Measurements from ENCODE around the gene CREB3.

The CREB3 gene

DNA sequence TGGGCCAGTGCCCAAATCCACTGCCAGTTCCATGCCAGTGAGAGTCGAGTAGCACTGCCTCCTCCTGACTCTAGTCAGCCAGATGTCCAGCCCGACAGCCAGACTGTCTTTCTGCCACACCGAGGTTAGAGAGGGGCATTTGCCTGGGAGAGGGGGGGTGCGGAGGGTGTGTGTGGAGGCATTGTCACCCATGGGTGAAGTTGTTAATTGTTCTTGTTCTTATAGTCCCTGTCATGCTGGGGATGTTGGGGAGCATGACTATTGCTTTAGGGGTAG, 17.7 kb downstream of the CREB3 start:
- DNase-seq: no peak

DNA sequence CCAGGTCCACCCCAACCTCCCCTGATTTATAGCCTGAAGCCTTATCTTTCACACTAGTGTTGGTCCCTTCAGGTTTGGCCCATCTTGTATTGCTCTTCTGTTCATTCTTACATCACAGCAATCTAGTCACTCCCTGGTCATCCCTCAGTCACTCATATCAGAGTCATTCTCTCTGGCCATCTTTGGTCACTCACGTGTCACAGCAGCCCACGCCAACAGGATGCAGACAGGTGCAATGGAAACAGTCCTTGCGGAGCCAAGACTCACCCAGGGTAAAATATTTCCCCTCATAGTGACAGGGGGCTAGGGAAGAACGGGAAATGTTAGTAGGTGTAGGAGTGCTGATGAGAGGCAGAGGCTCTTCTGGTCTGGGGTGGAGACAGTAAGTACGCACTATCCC, 21.0 kb downstream of the CREB3 start:
- DNase-seq: no peak

DNA sequence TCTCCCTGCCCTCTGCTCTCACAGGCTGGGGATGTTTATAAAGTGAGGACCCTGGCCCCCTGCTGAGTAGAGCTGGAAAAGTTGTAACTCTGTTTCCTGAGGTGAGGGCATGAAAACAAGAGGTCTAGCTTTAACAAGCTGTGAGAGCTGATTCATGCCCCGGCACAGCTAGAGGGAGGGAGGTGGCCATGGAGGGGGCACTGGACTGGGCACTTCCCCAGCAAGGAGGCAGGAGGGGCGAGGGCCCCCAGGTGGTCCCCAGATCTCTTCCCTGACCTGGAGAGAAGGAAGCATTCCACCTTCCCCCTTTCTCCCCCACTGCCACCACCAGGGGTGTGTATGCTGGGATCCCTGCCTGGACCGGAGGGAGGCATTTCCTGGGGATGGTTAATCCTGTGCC, 21.8 kb downstream of the CREB3 start, which contains the start of gene MSMP:
TSS of gene MSMP (minus strand) at position 13 of the 400 bp plus-strand sequence. CDS start 147 bp downstream, outside the sequence.
- DNase-seq: no peak

DNA sequence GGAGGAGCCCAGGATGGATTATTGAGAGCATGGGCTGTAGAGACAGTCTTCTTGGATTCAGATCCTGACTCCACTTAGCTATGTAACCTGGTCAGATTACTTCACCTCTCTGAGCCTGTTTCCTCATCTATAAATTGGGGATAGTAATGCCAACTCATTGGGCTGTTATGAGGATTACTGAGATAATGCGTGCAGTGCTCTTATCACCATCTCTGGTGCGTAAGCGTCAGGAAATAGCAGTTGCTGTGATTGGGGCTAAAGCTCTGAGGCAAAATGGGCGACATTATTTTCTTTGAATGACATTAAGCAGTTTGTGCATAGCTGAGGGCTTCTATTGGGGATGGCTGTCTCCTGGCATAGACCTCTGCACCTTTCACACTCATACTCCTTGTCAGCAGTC, 22.6 kb downstream of the CREB3 start:
- DNase-seq: no peak

DNA sequence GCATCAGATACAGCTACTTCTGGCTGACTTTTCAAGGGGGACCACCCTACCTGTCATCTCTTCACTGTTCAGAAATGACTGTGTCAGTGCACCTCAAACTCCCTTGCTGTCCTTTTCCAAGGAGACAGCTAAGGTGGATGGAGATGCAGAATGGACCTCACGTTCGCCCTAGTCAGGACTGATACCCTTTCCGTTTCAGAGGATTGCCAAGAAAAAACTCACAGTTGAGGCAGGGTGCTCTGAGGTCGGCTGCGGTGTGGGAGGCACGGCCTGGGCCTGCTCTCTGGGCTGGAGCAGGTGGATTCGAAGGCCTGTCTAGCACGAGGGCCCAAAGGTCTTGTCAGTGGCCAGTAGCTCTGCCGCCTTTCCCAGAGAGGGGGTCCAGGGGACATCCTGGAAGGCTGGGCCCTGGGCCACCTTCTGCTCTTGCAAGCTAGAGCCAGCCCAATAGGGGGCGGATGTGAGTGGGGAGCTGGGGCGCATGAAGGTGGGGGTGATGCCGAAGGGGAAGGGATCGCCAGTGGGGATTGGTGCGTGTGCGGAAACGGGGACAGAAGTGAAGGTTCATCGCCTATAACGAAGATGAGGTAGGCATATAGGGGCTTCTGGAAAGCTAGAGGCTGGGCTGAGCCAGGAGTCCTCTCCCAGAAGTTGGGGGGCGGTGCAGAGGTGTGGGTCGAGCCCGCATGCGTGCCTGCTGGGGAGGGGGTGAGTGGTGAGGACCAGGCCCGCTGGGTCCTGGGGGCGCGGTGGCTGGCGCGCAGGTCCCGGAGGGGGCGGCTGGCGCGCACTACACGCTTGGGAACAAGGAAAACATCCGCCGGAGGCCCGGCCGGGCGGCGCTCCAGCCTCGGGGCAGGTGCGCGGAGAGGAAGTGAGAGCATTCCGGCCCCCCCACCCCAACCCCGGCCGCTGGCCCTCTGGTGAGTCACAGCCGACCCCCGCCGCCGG, 24.1 kb downstream of the CREB3 start:
- no peak for DNase-seq

DNA sequence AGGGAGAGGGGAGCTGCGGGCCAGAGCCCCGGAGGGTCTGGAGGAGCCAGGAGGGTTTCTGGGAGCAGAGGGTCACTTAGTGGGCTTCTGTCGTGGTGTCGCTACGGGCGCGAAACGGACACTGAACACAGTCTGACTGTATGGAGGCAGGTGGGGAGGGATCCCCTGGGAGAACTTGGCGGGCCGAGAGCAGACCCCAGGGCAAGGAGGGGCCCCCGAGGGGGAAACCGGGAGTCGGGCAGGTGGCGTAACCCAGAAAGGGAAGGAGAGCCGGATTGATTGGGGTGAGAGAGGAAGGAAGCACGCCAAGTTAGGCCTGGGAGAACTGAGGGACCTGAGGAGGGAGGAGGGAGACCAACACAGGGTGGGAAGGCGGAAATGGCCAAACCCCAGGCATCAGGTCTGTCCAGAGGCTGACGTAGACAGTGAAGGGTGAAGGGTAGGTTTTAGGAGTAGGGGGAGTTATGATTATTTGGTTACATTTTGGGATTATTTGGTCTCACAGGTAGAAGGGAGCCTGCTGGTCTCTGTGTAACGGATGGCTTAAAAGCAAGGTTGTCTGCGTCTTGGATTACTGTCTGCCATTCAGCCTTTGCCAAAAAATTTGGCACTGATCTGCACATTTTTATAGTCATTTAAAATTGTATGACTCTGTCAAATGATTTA, 24.9 kb downstream of the CREB3 start:
- no peak for DNase-seq

DNA sequence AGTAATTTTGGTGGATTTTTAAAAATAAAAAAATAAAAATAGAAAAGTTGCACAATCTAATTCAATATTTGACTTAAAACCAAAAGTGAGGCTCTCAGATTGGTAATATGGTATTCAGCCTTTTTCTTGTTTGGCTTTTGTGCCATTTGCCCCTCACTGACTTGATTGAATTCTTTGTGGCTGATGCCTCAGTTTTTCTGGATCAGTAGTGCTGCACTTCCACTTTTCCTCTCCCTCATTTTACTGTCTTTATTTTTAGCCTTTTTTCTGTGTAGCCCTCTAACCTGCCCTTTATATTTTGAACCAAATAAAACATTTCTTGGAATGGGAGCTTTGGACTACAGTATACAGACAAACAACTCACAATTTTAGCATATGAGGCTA, 25.4 kb downstream of the CREB3 start:
- no peak for DNase-seq

DNA sequence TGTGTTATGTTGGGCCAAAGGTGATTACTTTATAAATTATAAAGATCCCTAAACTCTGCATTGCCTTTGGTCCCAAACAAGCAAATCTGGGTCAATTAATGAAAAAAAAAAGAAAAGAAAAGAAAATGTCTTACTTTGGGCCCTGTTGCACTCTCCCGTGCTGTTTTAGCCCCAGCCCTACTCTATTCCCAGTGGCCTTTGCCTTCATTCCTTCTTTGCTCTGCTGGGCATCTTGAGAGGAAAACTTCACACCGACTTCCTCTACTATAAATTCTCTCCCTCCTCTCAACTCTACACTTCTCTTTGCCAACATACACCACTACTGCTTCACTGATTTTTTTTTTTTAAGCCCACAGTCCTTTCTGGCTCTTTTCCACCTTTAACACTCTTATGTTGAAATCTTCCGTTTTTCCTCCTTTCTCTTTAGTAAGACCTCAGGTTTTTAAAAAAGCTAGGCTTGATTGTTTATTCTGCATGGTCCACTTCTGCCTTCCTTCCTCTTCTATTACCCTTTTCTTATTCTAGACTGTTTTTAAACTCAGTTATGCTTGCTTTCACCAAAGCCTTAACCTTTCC, 26.1 kb downstream of the CREB3 start:
- no peak for DNase-seq

DNA sequence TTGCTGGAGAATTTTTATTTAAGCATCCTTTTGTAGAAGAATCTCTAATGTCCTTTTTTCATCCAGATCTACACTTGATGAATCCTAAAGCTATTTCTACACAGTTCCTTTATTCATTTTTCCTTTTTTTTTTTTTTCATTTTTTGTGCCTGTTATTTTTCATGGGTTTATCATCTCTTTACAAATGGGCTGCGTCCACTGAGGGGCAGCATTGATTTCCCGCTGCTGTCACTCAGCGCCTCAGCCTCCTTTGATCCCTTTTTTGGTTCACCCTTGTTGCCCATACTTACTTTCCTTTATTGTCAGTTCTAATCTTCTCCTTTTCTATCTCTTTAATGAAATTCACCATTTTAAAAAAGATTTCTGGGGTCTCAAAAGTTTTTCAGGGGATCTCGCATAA, 27.3 kb downstream of the CREB3 start:
- DNase-seq: no peak

DNA sequence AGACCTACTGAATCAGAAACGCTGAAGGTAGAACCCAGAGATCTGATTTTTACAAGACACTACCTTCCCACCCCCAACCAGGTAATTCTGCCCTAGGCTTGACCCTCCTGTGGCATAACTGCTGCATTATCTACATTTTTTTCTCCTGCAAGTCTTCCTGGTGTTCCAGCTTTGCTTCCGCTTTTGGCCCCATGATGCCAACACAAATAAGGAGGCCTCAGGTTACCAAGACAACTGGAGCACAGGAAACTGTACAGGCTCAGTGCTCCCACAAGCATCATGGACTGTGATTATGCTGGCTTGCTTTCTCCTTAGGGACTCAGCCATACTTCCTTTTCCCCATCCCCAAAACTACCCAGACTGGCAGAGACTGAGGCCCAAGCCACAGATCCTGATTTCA, 28.2 kb downstream of the CREB3 start:
- no peak for DNase-seq

DNA sequence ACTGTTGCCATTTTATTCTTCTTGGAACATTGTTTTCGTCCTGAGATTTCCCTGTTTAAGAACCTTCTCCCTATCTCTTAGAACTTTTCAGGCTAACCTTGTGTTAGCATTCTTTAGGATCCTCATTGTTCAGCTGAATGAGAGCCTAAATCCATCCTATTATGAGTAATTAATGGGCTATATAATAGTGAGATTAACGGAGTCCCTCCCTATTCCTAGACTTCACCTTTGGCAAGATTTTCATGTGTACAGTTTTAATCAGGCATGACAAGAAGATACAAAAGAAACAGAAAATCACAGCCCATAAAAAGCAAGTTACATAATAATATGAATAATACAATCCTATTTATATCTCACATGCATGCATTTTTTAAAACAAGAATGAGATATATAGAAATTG, 30.7 kb downstream of the CREB3 start:
- DNase-seq: no peak

DNA sequence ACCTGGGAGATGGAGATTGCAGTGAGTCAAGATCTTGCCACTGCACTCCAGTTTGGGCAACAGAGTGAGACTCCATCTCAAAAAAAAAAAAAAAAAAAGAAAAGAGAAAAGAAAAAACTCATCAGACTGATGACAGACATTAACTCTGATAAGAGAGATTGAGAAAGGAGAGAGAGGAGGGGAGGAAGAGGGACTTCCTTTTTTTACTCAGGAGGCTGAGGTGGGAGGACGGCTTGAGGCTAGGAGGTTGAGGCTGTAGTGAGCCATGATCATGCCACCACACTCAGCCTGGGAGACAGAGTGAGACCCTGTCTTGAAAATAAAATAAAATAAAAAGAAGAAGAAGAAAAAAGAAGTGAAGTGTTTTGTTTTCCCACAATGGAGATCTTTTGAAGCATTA, 31.3 kb downstream of the CREB3 start:
- no peak for DNase-seq

DNA sequence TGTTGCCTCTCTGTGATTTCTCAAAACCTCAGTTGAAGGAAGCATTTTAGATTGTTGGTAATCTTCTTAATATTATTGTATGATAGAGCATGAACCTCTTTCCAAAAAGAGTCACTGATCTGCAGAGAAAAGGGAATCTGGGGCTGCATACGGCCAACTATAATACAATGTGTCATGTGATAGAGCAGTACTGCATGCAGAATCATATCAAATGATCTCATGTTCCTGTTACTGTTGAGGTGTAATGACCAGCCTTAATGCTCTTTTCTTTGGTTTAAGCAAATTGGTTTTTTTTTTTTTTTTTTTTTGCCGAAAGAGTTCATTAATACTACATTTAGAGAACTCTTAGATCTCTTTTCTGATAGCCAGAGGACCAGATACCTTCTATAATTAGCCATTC, 34.5 kb downstream of the CREB3 start:
- no peak for DNase-seq

DNA sequence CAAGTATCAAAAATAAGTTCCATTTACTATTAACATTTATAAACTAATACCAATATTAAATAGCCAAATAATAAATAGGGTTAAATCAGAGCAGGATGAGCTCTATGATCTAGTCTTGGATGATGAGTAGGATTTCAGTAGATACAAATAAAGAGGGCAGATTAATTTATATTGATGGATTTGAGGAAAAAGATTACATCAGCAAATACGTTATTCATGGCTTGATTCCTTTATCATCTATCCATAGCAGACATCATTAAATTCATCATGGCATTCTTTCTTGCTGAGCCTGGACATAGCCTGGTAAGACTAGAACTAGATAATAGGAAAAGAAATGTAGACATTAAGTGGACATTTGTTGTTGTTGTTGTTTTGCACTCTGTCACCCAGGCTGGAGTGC, 35.0 kb downstream of the CREB3 start:
- no peak for DNase-seq

DNA sequence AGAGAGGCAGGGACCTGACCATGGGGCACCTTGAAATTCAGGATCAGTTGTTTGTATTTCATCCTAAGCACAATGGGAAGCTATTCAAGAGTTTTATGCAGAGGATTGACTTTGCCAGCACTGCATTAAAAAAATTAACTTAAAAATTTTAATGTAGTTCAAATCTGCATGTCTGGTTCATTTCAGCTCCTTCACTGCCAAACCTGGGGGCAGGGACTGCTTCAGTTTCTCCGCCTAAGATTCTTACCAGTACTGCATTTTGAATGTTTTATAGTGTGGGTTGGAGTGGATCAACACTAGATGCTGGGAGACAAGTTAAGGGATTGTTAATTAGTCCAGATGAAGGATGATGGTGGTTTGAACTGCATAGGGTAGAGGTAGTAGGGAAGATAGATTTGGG, 37.3 kb downstream of the CREB3 start:
- no peak for DNase-seq

DNA sequence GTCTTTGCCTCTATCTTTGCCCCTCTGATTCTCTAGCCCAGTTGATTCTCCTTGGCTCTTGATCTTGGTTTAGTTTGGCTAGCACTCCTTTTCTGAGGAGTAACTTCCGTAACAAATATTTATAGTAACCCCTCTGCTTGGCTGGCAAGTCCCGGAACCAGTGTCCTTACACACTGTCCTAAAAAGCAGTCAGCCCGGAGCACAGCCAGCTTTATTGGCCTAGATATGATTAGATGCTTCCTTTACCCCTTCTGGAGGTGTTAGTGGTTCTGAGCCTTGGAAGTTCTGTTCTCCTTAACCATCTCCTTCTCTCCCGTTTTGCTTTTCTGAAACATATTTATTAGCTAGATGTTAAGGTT, 38.6 kb downstream of the CREB3 start:
- no peak for DNase-seq

DNA sequence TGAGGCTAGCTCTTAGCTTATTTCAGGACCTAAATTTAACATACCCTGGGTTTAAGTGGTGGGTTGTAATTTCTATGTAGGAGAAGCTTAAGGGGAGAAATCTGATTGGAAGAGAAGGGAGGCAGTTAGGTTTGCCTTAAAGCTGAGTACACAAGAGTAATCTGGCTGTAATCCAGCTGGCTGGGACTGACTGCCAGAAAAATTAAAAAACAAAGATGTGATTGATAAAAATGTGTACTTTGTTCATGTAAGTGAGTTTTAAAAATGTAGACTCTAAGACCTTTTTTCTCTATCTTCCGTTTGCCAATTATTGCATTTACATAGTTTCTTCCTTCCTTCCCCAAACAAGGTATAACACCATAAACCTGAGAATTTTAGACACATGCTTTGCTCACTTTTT, 39.1 kb downstream of the CREB3 start:
- no peak for DNase-seq

DNA sequence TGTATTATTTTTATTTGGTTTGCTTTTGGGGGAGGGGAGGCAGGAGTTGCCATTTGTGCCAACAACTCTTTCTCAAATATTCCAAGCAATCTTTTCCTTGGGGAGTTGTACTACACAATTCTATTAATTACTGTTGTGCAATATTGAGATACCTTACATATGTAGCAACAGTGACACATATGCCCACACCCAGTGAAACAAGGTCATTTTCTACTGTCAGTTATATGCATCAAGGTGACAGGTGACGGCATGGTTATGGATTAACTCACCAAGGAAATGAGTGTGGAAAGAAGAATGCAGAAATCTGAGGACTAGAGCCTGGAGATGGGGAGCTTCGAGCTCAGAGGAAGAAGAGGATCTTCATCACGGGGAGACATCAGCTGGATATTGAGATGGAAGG, 39.5 kb downstream of the CREB3 start:
- no peak for DNase-seq

DNA sequence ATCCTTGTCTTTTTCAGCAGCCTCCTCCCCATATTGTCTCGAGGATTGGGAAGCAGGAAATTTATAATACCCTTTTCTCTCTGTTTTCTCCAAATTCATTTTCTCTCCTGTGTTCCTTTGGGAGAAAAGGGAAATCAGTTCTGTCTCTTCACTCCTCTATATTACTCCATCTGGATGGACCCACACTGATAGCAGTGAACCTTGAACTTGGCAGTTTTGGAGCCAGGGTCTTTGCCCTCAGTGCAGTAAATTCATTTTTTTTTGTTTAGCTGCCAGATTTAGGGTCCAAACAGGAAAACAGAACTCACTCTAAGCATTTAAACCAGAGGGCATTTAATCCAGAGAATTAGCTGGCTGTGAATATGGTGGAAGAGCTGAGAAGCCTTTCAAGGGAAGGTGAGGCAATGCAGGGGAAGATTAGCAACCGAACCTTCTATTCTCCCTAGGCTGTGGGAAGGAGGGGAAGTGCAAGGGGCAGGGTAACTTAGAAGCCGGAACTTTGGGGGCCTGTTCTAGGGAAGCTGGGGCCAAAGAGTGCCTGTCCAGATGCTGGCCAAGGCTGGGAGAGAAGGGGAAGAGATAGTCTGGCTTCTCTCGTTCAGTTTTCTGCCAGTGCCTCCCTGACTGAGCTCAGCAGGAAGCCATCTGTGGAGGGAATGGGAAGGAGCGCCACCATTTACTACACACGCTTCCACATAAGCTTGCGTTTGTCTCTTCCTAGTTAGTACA, 42.6 kb downstream of the CREB3 start:
- DNase-seq: no peak

DNA sequence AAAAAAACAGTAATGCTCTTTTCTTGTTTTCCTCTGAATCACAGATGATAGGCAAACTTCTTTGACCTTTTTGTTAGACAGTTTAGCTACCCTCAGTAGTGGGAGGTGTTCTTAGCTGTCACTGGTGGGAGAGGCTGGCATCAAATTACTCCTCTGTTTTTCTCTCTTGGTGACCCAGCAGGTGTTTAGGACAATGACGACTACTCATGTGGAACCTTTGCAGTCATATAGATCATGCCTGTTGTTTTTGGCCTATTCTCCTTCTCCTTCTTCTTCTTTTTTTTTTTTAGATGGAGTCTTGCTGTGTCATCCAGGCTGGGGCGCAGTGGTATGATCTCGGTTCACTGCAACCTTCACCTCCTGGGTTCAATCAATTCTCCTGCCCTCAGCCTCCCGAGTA, 43.6 kb downstream of the CREB3 start:
- DNase-seq: no peak

DNA sequence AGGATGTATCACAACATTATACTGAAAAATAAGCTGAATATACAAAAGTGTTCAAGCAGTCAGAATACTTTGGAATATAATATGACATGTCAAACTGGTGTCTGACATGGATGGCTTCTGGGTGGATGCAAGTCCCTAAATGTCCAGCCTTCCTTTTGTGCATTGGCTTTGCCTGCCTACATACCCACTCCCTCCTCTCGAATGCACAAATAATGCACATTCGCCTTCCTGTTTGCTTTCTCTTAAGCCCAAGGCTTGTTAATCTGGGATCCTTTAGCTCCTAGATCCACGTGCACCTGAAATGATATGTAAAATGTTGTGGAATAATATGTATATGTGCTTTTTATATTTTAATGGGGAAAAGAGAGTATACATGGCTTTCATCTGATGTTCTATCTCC, 46.0 kb downstream of the CREB3 start:
- no peak for DNase-seq

DNA sequence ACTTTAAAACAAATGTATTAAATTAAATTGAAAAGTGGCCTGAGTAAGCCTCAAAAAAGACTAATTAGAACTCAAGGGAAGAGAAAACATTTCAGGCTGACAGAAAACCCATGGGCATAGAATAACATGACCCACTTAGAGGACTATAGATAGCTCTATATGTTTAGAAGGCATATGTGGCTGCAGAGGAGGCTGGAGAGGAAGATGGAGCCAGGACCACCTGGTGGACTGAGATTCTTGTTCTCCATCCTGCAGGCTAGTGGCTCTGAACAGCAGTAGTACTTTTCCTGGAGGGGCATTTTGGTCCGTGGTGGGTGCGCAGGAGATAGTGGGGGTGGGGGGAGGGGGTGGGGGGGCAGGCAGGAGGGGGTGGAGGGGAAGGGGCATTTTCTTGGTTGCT, 48.6 kb downstream of the CREB3 start:
- DNase-seq: no peak

DNA sequence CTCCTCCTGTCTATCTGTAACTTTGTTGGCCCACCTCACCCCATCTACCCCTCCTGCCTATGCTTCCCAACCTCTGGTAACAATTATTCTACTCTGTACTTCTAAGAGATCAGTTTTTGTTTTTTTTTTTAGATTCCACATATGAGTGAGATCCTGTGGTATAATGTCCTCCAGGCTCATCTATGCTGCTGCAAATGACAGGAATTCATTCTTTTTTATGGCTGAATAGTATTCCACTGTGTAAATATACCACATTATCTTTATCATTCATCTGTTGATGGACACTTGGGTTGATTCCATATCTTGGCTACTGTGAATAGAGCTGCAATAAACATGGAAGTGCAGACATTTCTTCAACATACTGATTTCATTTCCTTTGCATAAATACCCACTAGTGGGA, 51.0 kb downstream of the CREB3 start:
- no peak for DNase-seq
